Adipocyte (in vitro differentiated cells): ENCODE measurements around the gene CYB5R4.
"Not testable (repeated sequence)": the region's sequence is repeated elsewhere in the genome, so short reads cannot be mapped to it uniquely, and the experiment has no call there.

Experiments
- DNase-seq: peaks from one replicate; pipeline ENCODE4 v3.0.0-alpha.2; 2015; ENCODE audit warnings: low read depth
- H3K27me3 ChIP-seq: replicated peaks from 2 replicates; pipeline ENCODE4 v1.7.0; 2013; ENCODE audit warnings: mild to moderate bottlenecking, low read length, moderate library complexity; ENCODE audit not compliant: control insufficient read depth, insufficient read depth
- H3K36me3 ChIP-seq: 2 replicates; pipeline ENCODE4 v1.7.0; 2013; ENCODE audit warnings: low read length, mild to moderate bottlenecking, moderate library complexity; ENCODE audit not compliant: control insufficient read depth, insufficient read depth, severe bottlenecking
- H3K4me1 ChIP-seq: 2 replicates; pipeline ENCODE4 v1.7.0; 2013; ENCODE audit warnings: mild to moderate bottlenecking, low read length, moderate library complexity; ENCODE audit not compliant: control insufficient read depth, insufficient read depth
- H3K4me3 ChIP-seq: 2 replicates; pipeline ENCODE4 v1.7.0; 2013; ENCODE audit warnings: mild to moderate bottlenecking, low read length, moderate library complexity
- H3K9ac ChIP-seq: 2 replicates; pipeline ENCODE4 v1.7.0; 2013; ENCODE audit warnings: mild to moderate bottlenecking, low read length, moderate library complexity
- H3K9me3 ChIP-seq: 2 replicates; pipeline ENCODE4 v1.7.0; 2013; ENCODE audit warnings: mild to moderate bottlenecking, low read length, moderate library complexity; ENCODE audit not compliant: control insufficient read depth

The CYB5R4 gene

DNA sequence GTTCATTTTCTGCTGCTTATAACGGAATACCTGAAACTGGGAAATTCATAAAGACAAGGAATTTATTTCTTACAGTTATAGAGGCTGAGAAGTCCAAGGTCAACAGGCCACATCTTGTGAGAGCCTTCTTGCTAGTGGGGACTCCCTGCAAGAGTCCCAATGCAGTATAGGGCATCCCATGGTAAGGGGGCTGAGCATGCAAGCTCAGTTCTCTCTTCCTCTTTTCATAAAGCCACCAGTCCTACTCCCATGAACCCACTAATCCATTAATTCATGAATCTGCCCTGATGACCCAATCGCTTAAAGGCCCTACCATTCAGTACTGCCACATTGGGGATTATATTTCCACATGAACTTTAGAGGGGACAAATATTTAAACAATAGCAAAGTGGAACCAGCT is 26.5 kb downstream of the CYB5R4 start:
- H3K9ac ChIP-seq, result no peak overlapping the region
- H3K9me3 ChIP-seq, result no peaks in the 10 kb centered on the region
- no peak overlapping the region for H3K4me3 ChIP-seq
- H3K36me3 ChIP-seq, result no peaks in the 10 kb centered on the region
- no peaks in the 10 kb centered on the region for H3K4me1 ChIP-seq
- H3K27me3 ChIP-seq, result no peaks in the 10 kb centered on the region
- no peak for DNase-seq

DNA sequence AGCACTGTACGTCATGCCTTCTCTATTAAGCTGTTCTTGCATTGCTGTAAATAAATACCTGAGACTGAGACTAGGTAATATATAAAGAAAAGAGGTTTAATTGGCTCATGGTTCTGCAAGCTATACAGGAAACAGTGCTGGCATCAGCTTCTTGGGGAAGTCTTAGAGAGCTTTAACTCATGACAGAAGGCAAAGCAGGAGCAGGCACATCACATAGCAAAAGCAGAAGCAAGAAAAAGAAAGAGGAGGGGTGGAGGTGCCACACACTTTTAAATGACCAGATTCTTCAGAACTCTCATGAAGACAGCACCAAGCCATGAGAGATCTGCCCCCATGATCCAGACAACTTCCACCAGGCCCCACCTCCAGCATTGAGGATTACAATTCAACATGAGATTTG is 30.1 kb downstream of the CYB5R4 start:
- Histone ChIP-seq H3K9me3 (no peaks in the 10 kb centered on the region), H3K27me3 (no peaks in the 10 kb centered on the region), H3K4me1 (no peaks in the 10 kb centered on the region), H3K9ac (no peak overlapping the region), H3K4me3 (no peak overlapping the region), H3K36me3 (no peaks in the 10 kb centered on the region)
- DNase-seq, result no peak

GRCh38 chr6:83890520-83890919 is 31.0 kb downstream of the CYB5R4 start:
- DNase-seq, result no peak
- Histone ChIP-seq H3K36me3 (no peaks in the 10 kb centered on the region), H3K9me3 (no peaks in the 10 kb centered on the region), H3K9ac (no peak overlapping the region), H3K4me3 (no peak overlapping the region), H3K27me3 (no peaks in the 10 kb centered on the region), H3K4me1 (no peaks in the 10 kb centered on the region)

GRCh38 chr6:83891586-83891985 is 32.1 kb downstream of the CYB5R4 start:
- H3K9ac ChIP-seq, result no peak overlapping the region
- H3K27me3 ChIP-seq, result no peaks in the 10 kb centered on the region
- no peaks in the 10 kb centered on the region for H3K4me1 ChIP-seq
- no peak for DNase-seq
- no peaks in the 10 kb centered on the region for H3K36me3 ChIP-seq
- no peak overlapping the region for H3K4me3 ChIP-seq
- H3K9me3 ChIP-seq, result no peaks in the 10 kb centered on the region

DNA sequence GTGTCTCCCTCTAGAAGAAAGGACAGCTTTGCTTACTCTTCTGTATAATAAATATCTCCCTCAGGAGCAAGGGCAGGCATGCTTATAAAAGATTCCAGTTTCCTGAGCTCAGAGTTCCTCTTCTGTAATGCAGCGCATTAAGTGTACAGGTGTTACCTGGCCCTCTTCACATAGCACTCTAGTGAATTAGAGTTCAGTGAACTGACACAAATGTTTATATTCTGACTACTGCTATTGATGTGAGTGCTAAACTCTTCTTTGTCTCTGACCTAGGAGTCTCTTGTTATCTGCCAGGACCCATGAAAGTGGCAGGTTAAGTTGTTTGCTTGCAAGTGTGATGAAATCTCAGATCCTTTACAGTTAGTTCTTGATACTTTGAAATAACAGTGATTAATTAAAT is 33.5 kb downstream of the CYB5R4 start:
- no peak for DNase-seq
- Histone ChIP-seq H3K27me3 (no peaks in the 10 kb centered on the region), H3K4me1 (no peaks in the 10 kb centered on the region), H3K9me3 (no peaks in the 10 kb centered on the region), H3K9ac (no peak overlapping the region), H3K4me3 (no peak overlapping the region), H3K36me3 (no peaks in the 10 kb centered on the region)

DNA sequence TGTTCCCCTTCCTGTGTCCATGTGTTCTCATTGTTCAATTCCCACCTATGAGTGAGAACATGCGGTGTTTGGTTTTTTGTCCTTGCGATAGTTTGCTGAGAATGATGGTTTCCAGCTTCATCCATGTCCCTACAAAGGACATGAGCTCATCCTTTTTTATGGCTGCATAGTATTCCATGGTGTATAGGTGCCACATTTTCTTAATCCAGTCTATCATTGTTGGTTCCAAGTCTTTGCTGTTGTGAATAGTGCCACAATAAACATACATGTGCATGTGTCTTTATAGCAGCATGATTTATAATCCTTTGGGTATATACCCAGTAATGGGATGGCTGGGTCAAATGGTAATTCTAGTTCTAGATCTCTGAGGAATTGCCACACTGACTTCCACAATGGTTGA is 37.6 kb downstream of the CYB5R4 start:
- H3K9ac ChIP-seq, H3K27me3 ChIP-seq, DNase-seq, H3K36me3 ChIP-seq, H3K4me1 ChIP-seq, H3K4me3 ChIP-seq, H3K9me3 ChIP-seq: not testable (repeated sequence)

DNA sequence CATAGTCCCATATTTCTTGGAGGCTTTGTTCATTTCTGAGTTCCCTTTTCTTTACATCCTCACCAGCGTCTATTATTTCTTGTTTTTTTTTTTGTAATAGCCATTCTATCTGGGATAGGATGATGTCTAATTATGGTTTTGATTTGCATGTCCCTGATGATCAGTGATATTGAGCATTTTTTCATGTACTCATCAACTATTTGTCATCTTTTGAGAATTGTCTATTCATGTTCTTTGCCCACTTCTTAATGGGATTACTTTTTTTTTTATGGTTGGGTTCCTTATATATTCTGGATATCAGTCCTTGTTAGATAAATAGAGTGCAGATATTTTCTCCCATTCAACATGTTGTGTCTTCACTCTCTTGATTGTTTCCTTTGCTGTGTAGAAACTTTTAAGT is 42.1 kb downstream of the CYB5R4 start:
- DNase-seq, result no peak
- H3K9ac ChIP-seq, result no peak overlapping the region
- H3K36me3 ChIP-seq, result no peaks in the 10 kb centered on the region
- H3K9me3 ChIP-seq, result peaks cover 6% of the 10 kb centered on the region
- no peaks in the 10 kb centered on the region for H3K27me3 ChIP-seq
- no peaks in the 10 kb centered on the region for H3K4me1 ChIP-seq
- H3K4me3 ChIP-seq, result no peak overlapping the region

DNA sequence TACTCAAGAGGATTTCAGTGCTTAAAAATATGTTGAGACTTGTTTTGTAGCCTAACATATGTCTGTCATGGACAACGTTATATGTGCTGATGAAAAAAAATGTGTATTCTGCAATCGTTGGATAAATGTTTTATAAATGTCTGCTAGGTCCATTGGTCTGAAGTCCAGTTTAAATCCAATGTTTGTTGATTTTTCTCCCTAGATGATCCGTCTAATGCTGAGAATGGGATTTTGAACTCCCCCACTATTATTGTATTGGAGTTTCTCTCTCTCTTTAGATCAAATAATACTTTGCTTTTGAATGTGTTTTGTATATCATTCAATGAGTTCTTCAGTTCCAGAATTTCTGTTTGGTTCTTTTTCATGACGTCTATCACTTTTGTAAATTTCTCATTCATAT is 44.9 kb downstream of the CYB5R4 start:
- Histone ChIP-seq H3K4me3 (no peak overlapping the region), H3K4me1 (no peaks in the 10 kb centered on the region), H3K9me3 (peaks cover 6% of the 10 kb centered on the region), H3K36me3 (no peaks in the 10 kb centered on the region), H3K27me3 (no peaks in the 10 kb centered on the region), H3K9ac (no peak overlapping the region)
- no peak for DNase-seq

DNA sequence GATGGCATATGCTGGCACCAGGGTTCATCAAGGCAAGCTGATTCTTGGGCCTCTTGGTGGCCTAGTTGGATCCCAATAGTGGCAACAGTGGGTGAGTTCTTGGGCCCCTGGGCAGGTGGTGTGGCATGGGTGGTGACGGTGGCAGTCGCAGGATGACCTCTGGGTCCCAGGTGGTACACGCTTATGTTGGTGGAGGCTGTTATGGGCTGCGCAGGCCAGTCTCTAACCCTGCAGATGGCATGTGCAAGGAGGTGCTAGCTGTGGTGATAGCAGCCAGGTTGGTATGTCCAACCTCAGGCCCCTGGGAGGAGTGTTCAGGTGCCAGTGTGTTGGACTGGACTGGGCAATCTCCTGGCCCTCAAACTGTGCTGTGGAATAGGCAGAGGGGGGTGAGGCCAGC is 46.2 kb downstream of the CYB5R4 start:
- DNase-seq, result no peak
- Histone ChIP-seq H3K9me3 (peaks cover 6% of the 10 kb centered on the region), H3K27me3 (no peaks in the 10 kb centered on the region)

DNA sequence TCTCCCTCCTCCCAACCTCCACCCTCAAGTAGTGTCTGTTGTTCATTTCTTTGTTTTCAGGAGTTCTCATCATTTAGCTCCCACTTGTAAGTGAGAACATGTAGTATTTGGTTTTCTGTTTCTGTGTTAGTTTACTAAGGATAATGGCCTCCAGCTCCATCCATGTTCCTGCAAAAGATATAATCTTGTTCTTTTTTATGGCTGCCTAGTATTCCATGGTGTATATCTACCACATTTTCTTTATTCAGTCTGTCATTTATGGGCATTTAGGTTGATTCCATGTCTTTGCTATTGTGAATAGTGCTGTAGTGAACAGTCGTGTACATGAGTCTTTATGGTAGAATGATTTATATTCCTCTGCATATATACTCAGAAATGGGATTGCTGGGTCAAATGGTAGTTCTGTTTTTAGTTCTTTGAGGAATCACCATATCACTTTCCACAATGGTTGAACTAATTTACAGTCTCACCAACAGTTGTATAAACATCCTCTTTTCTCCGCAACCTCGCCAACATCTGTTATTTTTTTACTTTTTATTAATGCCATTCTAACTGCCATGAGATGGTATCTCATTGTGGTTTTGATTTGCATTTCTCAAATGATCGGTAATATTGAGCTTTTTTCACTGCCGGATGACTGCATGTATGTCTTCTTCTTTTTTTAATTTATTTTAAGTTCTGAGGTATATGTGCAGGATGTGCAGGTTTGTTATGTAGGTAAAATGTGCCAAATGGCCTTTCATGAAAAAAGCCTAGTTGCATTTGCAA is 48.3 kb downstream of the CYB5R4 start:
- not testable (repeated sequence) for H3K36me3 ChIP-seq, DNase-seq, H3K9me3 ChIP-seq, H3K4me1 ChIP-seq, H3K4me3 ChIP-seq, H3K27me3 ChIP-seq, H3K9ac ChIP-seq

More for the DNA sequence above, 46.2 kb downstream of the CYB5R4 start:
- Histone ChIP-seq H3K4me1 (no peaks in the 10 kb centered on the region), H3K36me3 (no peaks in the 10 kb centered on the region), H3K9ac (no peak overlapping the region), H3K4me3 (no peak overlapping the region)

- H3K4me1 ChIP-seq, result no peaks in the 10 kb centered on the region
- no peak for DNase-seq
- H3K4me3 ChIP-seq, result no peak overlapping the region
- H3K9ac ChIP-seq, result no peak overlapping the region
- H3K36me3 ChIP-seq, result no peaks in the 10 kb centered on the region
- no peaks in the 10 kb centered on the region for H3K9me3 ChIP-seq
- H3K27me3 ChIP-seq, result no peaks in the 10 kb centered on the region
Observed at GRCh38 chr6:83908813-83909212, 49.3 kb downstream of the CYB5R4 start.

- no peak for DNase-seq
- no peaks in the 10 kb centered on the region for H3K27me3 ChIP-seq
Observed at GRCh38 chr6:83911278-83911677, 51.8 kb downstream of the CYB5R4 start.

More at GRCh38 chr6:83911278-83911677, 51.8 kb downstream of the CYB5R4 start:
- Histone ChIP-seq H3K9me3 (no peaks in the 10 kb centered on the region), H3K4me3 (no peak overlapping the region), H3K9ac (no peak overlapping the region), H3K4me1 (no peaks in the 10 kb centered on the region), H3K36me3 (no peaks in the 10 kb centered on the region)
